GM21360 (cell line): ENCODE measurements around the gene QSOX2.

Source experiments
- ATAC-seq: cut with Tn5 transposase; IDR thresholded peaks from one replicate; pipeline ENCODE4 v1.9.1; 2021; ENCODE audit warnings: mild to moderate bottlenecking, moderate library complexity; ENCODE audit not compliant: unreplicated experiment

The QSOX2 gene

GRCh38 chr9:136192289-136193126 lies 53.1 kb downstream of the QSOX2 start:
- no peak for ATAC-seq

DNA sequence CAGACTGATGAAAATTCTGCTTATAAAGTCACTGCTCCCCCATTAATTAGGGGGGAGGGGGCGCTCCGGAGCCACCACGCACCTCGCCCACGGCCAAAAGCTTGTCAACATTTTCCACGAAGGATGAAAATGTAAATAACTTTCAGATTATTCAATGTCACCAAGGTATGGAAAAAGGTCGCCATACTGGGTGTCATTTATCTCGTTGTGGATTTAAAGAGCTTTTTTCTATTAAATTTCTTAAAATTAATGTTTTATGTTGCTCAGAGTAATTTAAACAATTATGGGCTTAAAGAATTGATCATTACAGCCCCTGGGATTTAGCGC lies 53.7 kb downstream of the QSOX2 start:
- no peak for ATAC-seq

GRCh38 chr9:136191099-136191959 lies 54.3 kb downstream of the QSOX2 start:
- ATAC-seq, result no peak

DNA sequence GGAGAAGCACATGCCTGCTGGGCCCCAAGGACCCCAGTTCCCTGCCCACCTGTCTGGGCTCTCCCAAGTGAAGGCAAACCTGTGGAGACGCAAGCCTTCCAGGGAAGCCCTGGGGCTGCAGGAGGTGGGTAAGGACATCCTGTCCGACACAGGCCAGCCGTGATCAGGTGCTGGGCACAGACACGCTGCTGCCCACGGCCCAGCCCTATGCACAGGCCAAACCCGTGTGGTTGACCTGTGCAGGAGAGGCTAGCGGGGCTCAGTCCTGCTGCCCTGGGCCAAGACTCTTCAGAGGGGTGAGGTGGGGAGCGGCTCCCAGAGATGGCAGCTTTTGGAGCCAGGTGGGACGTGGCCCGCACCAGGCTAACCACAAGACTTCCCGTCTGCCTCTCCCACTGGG lies 55.0 kb downstream of the QSOX2 start:
- ATAC-seq, result no peak

GRCh38 chr9:136190237-136190601 lies 55.4 kb downstream of the QSOX2 start:
- ATAC-seq, result no peak

GRCh38 chr9:136189394-136190236 lies 56.0 kb downstream of the QSOX2 start:
- ATAC-seq, result no peak

GRCh38 chr9:136187683-136188586 lies 57.7 kb downstream of the QSOX2 start:
- no peak for ATAC-seq

DNA sequence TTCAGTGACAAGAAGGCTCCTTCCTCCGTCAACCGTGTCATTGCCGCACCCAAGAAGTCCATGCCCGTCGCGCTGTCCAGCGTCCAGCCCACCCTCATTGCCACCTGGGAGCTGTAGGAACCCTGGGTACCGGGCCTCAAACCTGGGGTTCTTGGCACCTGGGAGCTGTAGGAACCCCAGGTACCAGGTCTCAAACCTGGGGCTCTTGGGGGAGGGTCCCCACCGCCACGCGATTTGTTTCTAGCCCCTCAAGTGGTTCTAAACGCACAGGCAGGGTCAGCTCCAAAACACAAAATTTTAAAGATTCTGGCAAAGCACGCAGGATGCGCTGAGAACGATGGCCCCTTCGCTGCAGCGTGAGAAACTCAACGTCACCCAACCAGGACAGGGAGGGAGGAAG lies 58.4 kb downstream of the QSOX2 start:
- ATAC-seq, result no peak

- ATAC-seq, result no peak
These were observed 59.2 kb downstream of the QSOX2 start for GRCh38 chr9:136186386-136186785.

- no peak for ATAC-seq
These were observed 59.8 kb downstream of the QSOX2 start for GRCh38 chr9:136185596-136186366.

DNA sequence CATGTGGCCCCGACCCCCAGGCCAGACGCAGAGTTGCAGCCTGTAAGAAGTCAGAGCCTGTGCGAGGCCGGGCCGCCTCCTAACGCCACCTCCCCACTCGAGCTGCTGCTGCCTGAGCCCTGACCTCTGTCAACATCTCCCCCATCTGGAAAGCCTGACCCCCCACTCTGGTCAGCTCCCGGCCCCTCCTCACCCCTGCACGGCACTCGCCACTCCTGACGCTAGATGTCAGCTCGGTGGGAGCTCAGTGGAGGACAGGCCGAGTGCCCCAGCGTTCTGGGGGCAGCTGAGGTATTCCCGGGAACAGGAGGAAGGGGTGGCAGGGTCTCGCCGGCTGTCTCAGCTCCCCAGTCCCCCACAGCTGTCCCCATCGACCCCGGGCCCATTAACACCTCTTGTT lies 60.5 kb downstream of the QSOX2 start:
- no peak for ATAC-seq

DNA sequence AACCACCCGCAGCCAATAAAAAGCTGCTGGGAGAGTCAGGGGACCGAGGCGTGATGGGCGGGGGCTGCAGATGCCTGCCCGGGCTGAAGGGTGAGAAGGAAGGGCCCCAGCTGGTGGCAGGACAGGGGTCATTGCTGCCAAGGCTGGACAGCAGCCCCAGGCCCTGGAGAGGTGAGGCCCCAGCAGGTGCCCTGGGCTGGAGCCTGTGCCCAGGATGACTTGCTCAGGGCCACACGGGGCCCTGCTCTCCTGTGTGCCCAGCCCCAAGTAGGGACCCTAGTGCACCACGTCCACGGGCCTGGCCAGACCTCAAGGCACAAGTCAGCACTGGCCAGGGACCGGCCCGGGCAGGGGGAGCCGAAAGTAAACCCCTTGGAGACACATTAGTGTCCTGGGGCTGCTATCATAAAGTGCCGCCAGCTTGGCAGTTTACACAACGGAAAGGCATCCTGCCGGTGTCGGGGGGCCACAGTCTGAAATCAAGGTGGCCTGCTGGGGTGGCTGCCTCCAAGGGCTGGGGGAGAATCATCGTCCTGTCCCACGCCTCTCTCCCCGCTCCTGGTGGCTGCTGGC lies 62.7 kb downstream of the QSOX2 start:
- ATAC-seq, result no peak

DNA sequence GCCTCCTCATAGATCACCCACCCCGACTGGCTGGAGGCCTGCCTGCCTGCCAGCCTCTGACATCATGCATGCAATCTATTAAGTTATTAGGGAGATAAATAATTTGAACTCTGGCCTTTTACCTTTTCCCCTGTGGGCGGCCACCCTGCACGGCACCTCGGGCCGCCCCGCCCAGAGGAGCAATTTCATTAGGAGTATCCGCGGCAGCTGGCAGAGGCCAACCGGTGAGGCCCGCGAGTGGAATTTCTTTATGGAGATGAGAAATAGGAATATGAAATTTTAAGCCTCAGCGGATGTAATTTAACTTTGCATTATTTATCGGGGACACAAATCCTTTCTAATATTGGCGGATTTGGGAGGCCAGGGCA lies 63.2 kb downstream of the QSOX2 start:
- ATAC-seq, result no peak

DNA sequence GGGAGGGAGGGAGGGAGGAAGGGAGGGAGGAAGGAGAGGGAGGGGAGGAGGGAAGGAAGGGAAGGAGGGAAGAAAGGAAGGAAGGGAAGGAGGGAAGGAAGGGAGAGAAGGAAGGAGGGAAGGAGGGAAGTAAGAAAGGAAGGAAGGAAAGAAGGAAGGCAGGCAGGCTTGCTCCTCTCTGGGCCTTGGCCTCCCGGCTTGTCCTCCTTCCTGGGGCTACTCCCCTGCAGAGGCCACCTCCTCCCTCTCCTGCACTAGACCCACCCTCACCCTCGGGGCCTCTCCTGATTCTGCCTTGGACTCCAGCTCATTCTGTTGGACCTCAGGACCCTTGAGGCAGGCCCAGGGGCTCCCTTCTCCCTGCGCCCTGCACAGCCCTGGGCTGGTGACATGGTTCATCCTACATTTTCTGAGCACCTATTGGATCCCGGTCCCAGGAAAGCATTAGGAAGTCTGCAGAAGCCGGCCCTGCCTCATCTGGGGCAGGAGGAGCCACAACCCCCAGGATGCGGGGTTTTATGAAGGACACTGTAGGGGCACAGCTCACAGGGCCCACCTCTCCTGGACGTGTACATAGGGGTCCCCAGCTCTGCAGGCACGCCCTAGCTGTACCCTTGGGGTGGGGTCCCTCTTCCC lies 63.7 kb downstream of the QSOX2 start:
- ATAC-seq, result no peak

- ATAC-seq, result no peak
These were observed 65.0 kb downstream of the QSOX2 start for GRCh38 chr9:136180586-136180985.

GRCh38 chr9:136179761-136180160 lies 65.9 kb downstream of the QSOX2 start:
- no peak for ATAC-seq

DNA sequence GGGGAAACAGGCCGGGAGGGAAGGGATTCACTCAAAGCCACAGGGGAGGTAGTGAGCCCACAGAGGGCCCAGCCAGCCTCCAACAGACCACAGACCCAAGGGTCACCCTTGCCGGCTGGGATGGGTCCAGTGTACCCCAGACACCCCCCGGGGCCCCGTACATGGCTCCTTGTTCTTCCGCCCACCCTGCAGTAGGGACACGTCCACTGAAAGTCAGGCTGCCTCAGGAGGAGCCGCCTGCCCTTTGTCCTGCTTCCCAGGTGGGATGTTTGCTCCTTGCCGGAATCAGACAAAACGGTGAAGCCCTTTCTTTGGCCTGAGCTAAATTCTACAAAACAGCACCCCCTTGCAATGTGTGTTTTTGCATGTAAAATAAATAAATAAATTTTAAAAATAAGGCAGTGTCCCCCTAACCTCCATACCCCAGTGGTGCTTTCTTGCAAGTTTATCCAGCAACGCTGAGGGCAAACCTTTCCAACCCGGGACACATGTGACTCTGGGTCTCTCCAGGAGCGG lies 66.5 kb downstream of the QSOX2 start:
- no peak for ATAC-seq

- ATAC-seq, result no peak
These were observed 66.9 kb downstream of the QSOX2 start for GRCh38 chr9:136178773-136179075.
